Smooth muscle cell (in vitro differentiated cells): ENCODE data around the gene HEXD. TPM values are rescaled to one million over a fixed set of nuclear protein-coding genes. Genes with fewer than 3 reads are reported as not detected.

Experiments
- DNase-seq: peaks from one replicate; lab custom pipeline; 2025; ENCODE audit not compliant: unreplicated experiment; lab: John Stamatoyannopoulos, UW
- H2AFZ ChIP-seq: fragments of 200-600 bp; sonication (generic); 2 replicates; pipeline ENCODE4 v1.6.0; 2016; ENCODE audit warnings: antibody characterized with exemption, low read depth, mild to moderate bottlenecking
- H3F3A ChIP-seq: fragments of 200-600 bp; sonication (generic); 2 replicates; pipeline ENCODE4 v1.6.0; 2017; ENCODE audit warnings: antibody characterized with exemption, low read depth
- H3K27ac ChIP-seq: fragments of 200-600 bp; sonication (generic); 2 replicates; pipeline ENCODE4 v1.5.1; 2016; ENCODE audit warnings: low read depth, mild to moderate bottlenecking
- H3K27me3 ChIP-seq: fragments of 200-600 bp; sonication (generic); 2 replicates; pipeline ENCODE4 v1.6.1; 2016; ENCODE audit warnings: low read depth, mild to moderate bottlenecking
- H3K36me3 ChIP-seq: fragments of 200-600 bp; sonication (generic); 2 replicates; pipeline ENCODE4 v1.5.1; 2016; ENCODE audit warnings: low read depth
- H3K4me1 ChIP-seq: fragments of 200-600 bp; sonication (generic); 2 replicates; pipeline ENCODE4 v1.5.1; 2016; ENCODE audit warnings: low read depth
- H3K4me2 ChIP-seq: fragments of 200-600 bp; sonication (generic); 2 replicates; pipeline ENCODE4 v1.6.0; 2016; ENCODE audit warnings: mild to moderate bottlenecking
- H3K4me3 ChIP-seq: fragments of 200-600 bp; sonication (generic); 2 replicates; pipeline ENCODE4 v1.5.1; 2016; ENCODE audit warnings: mild to moderate bottlenecking
- H3K79me2 ChIP-seq: fragments of 200-600 bp; sonication (generic); 2 replicates; pipeline ENCODE4 v1.6.0; 2016; ENCODE audit warnings: low read depth, mild to moderate bottlenecking
- H3K9ac ChIP-seq: fragments of 200-600 bp; sonication (generic); 2 replicates; pipeline ENCODE4 v1.6.0; 2016; ENCODE audit warnings: low read depth
- H3K9me3 ChIP-seq: fragments of 200-600 bp; sonication (generic); replicated peaks from 2 replicates; pipeline ENCODE4 v1.5.1; 2016; ENCODE audit warnings: low read depth
- H4K20me1 ChIP-seq: fragments of 200-600 bp; sonication (generic); 2 replicates; pipeline ENCODE4 v1.6.0; 2016; ENCODE audit warnings: low read depth
- WGBS: methylation state at CpG from one replicate; pipeline ENCODE4 v1.1.7; 2016; ENCODE audit warnings: low lambda C conversion rate; 5-methylcytosine and 5-hydroxymethylcytosine counted together
- polyA plus RNA-seq: library from polyadenylated mRNA; unstranded; fragments of >200 nt; fragmentation: Nextera tagmentation; extraction: Ambion mirVana; gene quantifications from 2 replicates; pipeline ENCODE4 v1.2.1, GENCODE V29; 2016
- total RNA-seq: library from RNA; depleted of rRNA; stranded (reverse); fragments of >200 nt; gene quantifications from 2 replicates; pipeline ENCODE4 v1.2.3, GENCODE V29; 2014
- TF ChIP-seq, protein P1 (sequence below): fragments of 200-600 bp; sonication (generic); IDR thresholded peaks from 2 replicates; pipeline ENCODE4 v1.5.1; 2017; ENCODE audit warnings: borderline replicate concordance, mild to moderate bottlenecking, antibody characterized with exemption; ENCODE audit not compliant: insufficient read depth, poor library complexity, severe bottlenecking

Gene HEXD
- total and polyA plus RNA-seq, 2 experiments from 2014 or later = 1.5 to 9.2 TPM

DNA sequence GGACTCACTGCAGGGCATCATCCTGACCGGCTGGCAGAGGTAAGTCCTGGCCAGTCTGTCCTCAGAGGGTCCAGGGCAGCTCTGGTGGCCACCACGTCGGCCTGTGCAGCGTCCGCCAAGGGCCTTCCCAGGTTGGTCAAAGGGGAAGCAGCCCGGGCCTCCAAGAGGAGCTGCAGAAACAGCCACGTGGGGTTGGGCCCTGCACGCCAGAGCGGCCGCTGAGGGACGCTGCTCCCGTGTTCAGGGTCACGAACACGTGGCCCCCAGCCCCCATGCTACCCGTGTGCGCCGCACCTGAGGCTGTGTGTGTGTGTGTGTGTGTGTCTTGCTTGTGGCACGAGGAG is 19.1 kb downstream of the HEXD start:
- H3K9ac ChIP-seq = no peak overlapping the region

DNA sequence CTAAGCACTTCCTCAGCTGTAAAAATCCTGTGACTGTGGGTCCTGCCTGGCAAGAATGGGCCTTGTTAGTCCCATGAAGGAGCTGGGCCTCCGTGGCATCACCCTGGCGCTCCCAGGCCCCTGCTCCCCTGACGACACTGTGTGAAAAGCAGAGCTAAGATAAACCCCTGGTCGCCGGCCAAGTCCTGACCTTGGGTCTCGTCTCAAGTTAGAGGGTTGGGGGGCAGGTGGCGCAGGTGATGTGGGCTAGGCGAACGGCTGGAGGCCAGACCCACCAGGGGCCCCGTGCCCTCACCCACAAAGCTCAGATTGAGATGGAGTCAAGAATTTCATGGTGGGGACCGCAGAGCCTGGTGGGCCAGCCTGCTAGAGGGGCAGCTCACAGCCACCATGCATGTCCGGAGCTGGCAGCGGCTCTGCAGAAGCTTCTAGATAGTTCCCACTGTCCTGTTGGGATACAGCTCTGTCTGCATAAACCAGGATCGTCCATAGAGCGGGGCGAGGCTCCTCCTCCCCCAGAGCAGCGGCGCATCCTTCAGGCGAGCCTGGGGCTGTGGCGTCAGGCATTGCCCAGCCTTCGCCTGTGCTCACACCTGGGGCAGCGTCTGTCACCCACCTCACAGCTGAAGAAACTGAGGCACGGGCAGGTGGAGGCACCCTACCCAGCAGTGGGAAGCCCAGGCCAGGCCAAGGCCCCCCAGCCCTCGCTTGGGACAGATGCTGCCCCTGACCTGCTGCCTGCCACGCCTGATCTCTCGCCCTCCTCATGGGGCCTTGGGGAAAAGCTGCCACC is 20.4 kb downstream of the HEXD start:
- no peaks in the 10 kb centered on the region for H3F3A ChIP-seq
- H3K9ac ChIP-seq = no peak overlapping the region
- H3K4me2 ChIP-seq = no peak overlapping the region
- H2AFZ ChIP-seq = no peak overlapping the region
- no peak overlapping the region for H3K27ac ChIP-seq
- no peaks in the 10 kb centered on the region for H3K4me1 ChIP-seq
- no peaks in the 10 kb centered on the region for H3K27me3 ChIP-seq
- no peak overlapping the region for H3K4me3 ChIP-seq
- TF ChIP-seq, protein P1, sequence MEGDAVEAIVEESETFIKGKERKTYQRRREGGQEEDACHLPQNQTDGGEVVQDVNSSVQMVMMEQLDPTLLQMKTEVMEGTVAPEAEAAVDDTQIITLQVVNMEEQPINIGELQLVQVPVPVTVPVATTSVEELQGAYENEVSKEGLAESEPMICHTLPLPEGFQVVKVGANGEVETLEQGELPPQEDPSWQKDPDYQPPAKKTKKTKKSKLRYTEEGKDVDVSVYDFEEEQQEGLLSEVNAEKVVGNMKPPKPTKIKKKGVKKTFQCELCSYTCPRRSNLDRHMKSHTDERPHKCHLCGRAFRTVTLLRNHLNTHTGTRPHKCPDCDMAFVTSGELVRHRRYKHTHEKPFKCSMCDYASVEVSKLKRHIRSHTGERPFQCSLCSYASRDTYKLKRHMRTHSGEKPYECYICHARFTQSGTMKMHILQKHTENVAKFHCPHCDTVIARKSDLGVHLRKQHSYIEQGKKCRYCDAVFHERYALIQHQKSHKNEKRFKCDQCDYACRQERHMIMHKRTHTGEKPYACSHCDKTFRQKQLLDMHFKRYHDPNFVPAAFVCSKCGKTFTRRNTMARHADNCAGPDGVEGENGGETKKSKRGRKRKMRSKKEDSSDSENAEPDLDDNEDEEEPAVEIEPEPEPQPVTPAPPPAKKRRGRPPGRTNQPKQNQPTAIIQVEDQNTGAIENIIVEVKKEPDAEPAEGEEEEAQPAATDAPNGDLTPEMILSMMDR = no peak
- H3K9me3 ChIP-seq = no peaks in the 10 kb centered on the region
- H4K20me1 ChIP-seq = no peaks in the 10 kb centered on the region
- WGBS = 97% methylated on average over 26 of the region's 26 CpGs
- H3K79me2 ChIP-seq = no peaks in the 10 kb centered on the region
- H3K36me3 ChIP-seq = no peaks in the 10 kb centered on the region
- DNase-seq = no peak

More for the DNA sequence above, 19.1 kb downstream of the HEXD start:
- DNase-seq = no peak
- Histone ChIP-seq H3K79me2 (no peaks in the 10 kb centered on the region), H3K36me3 (no peaks in the 10 kb centered on the region), H3K27ac (no peak overlapping the region), H3K27me3 (no peaks in the 10 kb centered on the region), H3K4me1 (no peaks in the 10 kb centered on the region), H3F3A (no peaks in the 10 kb centered on the region), H4K20me1 (no peaks in the 10 kb centered on the region), H3K4me3 (no peak overlapping the region), H3K4me2 (no peak overlapping the region), H3K9me3 (no peaks in the 10 kb centered on the region), H2AFZ (no peak overlapping the region)
- WGBS = 96% methylated on average over 18 of the region's 18 CpGs
- TF ChIP-seq, protein P1 = no peak

DNA sequence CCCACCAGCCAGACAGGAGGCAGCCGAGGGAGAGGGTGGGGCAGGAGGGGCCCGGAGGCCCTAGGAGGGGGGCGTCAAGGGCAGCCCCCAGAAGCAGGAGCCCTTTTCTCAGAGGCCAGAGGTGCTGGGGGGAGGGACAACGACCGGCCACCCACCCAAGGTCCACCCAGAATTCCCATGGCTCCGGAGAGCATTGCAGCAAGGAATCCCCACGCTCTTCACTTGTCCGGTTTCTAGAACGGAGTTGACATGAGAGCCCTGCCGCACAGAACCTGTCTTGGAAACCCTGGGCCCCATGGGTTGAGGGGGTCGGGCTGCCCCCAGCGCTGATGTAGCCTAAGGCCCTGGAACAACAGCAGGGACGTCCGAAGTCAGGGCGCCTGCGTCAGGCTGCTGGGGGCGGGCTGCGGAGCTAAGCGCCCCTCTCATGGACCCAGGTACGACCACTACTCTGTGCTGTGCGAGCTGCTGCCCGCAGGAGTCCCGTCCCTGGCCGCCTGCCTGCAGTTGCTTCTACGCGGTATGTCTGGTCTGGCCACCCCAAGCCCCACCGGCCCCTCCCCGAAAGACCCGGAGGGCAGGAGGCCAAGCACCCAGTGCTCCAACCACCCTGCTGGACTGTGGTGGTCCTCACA is 21.2 kb downstream of the HEXD start:
- H3K4me1 ChIP-seq = no peaks in the 10 kb centered on the region
- WGBS = 94% methylated on average over 29 of the region's 29 CpGs

More for the DNA sequence above, 21.2 kb downstream of the HEXD start:
- Histone ChIP-seq H4K20me1 (no peaks in the 10 kb centered on the region), H3K4me3 (no peak overlapping the region), H3K27ac (no peak overlapping the region), H3K27me3 (no peaks in the 10 kb centered on the region), H3K9ac (no peak overlapping the region), H3K36me3 (no peaks in the 10 kb centered on the region), H2AFZ (no peak overlapping the region), H3K4me2 (no peak overlapping the region), H3K9me3 (no peaks in the 10 kb centered on the region), H3K79me2 (no peaks in the 10 kb centered on the region), H3F3A (no peaks in the 10 kb centered on the region)
- DNase-seq = no peak
- TF ChIP-seq, protein P1 = no peak
